RPMI8226 (cell line): Measurements from ENCODE around the gene CYBRD1.
"Not testable (repeated sequence)": the region's sequence is repeated elsewhere in the genome, so short reads cannot be mapped to it uniquely, and the experiment has no call there.

Experiments
- DNase-seq: peaks from one replicate; pipeline ENCODE4 v3.0.0-alpha.2; 2015

Gene CYBRD1

DNA sequence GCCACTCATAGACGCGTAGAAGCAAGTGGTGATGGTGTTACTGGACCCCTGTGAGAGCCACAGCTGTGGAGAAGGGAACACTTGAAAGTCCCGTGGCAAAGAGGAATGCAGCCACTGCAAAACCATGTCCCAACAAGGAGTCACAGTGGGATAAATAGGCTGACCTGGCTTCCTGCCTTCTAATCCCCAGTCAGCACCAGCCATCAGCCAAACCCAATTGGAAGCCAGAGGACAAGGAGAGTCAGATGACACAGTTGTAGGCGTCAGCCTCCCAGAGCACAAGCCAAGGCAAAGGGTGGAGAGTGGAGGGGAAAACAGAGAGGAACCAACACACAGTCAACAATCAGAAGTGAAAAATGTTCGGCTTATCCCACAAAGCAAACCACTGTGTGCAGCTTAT lies 5.5 kb upstream of the CYBRD1 start:
- DNase-seq: no peak

DNA sequence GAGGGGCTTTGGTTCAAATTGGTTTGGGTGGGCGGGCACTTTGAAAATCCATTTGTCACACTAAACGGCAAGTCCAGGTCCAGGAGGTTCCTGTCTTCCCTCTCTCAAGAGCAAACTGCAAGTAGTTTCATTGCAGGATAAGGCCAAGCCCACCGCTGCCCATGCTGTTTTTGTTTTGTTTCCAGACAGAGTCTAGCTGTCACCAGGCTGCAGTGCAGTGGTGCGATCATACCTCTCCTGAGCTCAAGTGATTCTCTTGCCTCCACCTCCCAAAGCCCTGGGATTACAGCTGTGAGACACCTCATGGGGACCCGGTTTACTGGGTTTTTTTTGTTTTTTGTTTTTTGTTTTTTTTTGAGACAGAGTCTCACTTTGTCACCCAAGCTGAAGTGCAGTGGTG lies 1.8 kb upstream of the CYBRD1 start:
- no peak for DNase-seq

DNA sequence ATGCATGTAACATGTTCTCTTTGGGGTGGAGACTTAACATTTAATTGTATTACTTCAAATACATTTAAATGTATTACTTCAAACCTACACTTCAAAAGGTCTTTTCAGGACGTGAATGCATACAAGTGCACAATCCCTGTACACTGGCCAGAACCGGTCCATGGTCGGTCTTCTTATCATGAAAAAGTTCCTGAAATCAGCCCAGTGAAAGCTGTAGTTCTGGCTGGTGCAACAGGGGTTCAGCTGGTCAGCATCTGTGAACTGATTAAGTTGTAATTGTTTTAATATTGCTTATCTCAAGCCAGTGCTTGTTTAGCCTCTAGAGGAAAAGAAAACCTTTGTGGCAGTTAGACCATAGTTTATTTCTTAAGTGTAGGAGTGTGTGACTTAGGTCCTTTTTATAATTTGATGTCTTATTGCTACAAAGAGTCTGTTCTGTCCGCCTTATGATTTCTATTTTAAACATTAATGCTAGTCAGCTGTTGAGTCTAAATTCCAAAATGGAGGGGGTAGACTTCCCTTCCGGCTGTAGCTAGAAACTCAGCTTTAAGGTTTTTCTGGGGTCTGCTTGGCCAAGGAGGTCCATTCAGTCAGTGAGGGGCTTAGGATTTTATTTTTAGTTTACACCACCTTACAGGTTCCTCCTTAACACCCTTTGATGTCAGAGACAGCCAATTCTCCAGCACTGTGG lies 768 bp upstream of the CYBRD1 start:
- DNase-seq: no peak

GRCh38 chr2:171522788-171523087 lies 464 bp downstream of the CYBRD1 start:
- DNase-seq: no peak

DNA sequence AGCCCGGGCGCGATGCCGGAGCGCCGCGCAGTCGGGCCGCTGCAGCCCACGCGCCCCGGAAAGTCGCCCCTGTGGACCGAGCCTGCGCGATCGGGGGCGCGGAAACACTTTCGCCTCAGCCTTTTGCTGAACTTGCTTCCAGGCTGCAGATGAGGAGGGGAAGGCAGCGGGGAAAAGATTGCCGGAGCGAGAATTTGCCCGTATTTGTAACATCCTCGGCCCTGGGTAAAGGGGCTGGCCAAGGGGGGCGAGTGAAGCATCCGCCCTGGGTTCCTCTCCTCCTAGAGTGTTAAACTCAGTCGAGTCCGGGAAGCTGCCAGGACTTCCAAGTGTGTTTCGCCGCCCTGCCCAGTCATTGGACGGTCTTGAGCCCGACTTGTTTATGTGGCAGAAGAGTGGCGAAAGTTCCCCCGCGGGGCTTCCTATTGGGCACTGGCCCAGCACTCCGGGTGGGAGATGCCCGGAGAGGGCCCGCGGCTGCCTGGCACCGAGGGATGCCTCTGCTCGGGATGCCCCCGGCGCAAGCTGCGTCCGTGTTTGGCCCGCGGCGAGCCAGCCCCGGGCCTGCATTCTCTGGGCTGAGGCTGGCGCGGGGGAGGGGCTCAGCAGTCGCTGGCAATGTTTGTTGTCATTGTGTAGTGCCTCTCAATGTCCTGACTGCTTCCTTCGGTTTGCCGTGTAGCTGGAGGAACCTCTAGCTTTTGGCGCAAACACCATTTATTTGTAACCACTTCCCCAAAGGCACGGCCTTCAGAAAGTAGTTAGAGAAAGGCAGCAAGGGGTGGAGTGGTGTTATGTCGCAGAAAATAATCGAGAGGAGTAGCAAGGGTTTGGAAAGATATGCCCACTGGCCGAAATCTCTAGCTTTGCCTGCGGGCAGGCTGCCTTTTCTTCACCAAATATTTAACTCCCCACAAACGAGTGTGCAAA lies 1.1 kb downstream of the CYBRD1 start:
- DNase-seq: peak; percentile 31

- DNase-seq: no peak
These were observed 1.7 kb downstream of the CYBRD1 start for GRCh38 chr2:171524018-171524401.

DNA sequence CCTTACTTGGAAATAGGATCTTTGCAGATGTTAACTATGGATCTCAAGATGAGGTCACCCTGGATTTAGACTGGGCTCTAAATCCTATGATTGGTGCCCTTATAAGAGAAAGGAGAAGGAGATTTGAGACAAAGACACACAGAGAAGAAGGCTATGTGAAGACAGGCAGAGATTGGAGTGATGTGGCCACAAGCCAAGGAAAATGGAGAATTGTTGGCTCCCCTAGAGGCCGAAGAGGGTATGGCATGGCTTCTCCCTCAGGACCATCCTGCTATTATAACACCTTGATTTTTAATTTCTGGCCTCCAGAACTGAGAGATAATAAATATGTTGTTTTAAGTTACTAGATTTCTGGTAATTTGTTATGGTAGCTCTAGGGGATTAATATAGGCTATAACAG lies 7.6 kb downstream of the CYBRD1 start:
- peak; percentile 27 for DNase-seq

DNA sequence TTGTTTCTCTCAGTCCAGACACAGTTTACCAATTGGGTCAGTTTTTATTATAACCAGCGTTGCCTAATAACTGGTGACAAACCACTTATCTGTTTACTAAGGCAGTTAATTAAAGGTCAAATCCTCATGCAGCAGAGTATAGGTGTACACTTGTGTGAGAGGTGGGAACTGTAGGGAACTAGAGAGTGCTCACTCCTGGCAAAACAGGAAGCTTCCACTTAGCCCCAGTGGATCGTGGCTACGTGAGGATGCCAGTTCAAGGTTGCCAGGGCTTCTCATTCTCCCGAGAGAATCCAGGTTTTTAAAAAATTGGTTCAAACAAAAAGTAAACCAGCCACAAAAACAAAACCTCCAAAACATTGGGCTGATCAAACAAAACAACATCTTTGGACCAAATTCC lies 8.1 kb downstream of the CYBRD1 start:
- no peak for DNase-seq

GRCh38 chr2:171530859-171531258 lies 8.6 kb downstream of the CYBRD1 start:
- not testable (repeated sequence) for DNase-seq

GRCh38 chr2:171531291-171531690 lies 9.0 kb downstream of the CYBRD1 start:
- no peak for DNase-seq

DNA sequence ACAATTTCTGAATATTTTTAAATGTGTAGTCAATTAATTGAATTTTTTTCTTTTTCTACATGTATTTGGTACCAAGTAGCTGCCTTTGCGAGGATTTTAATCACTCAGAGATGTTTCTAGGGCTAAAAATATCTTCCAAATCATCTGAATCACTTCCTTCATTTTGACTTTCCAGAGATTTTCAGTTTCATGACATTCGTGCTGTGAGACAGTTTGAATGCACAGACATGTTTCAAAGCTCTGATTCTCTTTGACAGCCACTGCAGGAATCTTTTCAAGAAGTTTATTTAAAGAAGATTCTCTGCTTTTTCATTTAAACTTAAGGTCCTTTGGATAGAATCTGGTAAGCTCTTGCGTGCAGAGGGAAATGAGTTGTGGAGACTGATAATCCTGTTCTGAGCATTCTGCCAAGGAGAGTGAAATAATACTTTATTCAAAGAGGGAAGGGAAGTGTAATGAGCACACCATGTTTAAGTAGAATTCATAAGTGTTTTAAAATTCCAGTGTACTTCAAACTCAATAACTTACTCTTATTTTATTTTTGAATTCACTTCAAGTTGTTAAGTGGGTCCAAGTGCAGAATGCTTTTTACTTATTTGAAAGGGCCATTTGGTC lies 9.7 kb downstream of the CYBRD1 start:
- no peak for DNase-seq

DNA sequence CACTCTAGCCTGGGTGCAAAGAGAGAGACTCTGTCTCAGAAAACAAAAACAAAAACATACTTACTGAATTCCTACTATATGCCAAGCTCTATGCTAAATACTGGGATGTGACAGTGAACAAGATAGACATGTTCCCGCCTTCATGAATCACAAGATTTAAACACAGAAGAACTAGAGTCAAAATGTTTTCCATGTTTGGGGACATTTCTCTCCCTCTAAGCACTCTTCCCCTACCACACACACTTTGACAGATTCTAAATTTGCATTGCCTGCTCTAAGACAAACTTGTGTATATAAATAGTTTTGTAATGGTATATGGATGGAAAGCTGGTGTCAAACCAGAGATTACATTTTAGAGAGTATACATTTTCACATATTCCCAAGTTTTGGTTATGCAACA lies 11.1 kb downstream of the CYBRD1 start:
- DNase-seq: no peak

DNA sequence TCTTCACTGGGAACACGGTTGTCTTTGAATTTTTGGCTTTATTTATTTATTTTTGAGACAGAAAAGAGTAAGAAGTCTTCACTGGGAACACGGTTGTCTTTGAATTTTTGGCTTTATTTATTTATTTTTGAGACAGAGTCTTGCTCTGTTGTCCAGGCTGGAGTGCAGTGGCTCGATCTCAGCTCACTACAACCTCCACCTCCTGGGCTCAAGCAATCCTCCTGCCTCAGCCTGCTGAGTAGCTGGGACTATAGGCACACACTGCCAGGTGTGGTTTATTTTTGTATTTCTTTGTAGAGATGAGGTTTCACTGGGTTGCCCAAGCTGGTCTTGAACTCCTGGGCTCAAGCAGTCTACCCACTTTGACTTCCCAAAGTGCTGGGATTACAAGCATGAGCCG lies 13.3 kb downstream of the CYBRD1 start:
- DNase-seq: not testable (repeated sequence)

DNA sequence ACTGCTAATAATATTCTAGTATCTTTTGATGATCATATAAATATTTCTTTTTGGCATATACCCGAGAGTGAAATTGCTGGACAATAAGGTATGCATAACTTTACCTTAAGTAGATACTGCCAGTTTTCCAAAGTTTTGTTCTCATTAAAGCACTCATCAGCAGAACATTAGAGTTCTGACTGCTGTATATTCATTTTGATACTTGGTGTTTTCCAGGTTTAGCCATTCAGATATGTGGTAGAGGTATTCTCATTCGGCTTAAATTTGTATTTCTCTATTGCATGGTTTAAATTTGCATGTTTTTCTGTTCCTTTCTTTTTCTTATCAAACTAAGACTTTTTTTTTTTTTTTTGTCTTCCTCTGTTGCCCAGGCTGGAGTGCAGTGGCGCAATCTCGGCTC lies 18.2 kb downstream of the CYBRD1 start:
- DNase-seq: no peak

GRCh38 chr2:171541202-171541887 lies 19.1 kb downstream of the CYBRD1 start:
- DNase-seq: no peak

- no peak for DNase-seq
These were observed 22.8 kb downstream of the CYBRD1 start for GRCh38 chr2:171545086-171545485.

DNA sequence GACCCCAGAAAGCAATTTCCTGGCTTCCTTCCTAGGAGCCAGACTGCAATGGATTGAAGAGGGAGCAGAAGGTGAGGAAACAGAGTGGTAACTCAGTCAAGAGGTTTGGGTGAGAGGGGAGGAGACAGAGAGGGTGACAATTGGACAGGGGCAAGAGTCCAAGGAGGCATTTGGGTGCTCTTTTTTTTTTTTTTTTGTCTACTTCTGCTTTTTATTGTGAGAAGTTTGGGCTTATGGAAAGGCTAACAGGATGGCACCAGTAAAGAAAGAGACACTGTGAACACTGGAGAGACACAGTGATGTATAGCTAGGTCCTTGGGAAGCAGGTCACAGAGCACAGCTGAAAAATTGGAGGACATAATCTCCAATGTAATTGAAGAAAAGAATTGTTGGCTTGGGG lies 25.0 kb downstream of the CYBRD1 start:
- DNase-seq: no peak

DNA sequence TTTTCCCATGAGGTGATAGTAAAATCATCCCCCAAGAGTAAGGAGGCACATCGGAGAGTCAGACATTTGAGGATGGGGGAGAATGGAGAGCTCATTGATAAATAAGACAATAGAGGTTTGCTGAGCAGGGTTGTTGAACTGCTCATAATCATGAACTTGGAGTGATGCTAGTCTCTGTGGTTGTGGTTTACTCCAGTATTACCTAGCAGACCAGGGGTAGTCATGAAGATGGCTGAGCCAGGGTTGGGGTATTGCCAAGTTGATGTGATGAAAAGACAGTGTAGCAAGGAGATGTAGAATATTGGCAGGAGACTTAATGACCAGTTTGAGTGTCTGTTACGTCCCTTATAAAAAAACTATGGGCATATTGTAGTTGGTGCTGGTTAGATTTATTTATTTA lies 25.4 kb downstream of the CYBRD1 start:
- no peak for DNase-seq

- DNase-seq: no peak
These were observed 28.3 kb downstream of the CYBRD1 start for GRCh38 chr2:171550613-171551012.

GRCh38 chr2:171551836-171552235 lies 29.6 kb downstream of the CYBRD1 start:
- DNase-seq: no peak

DNA sequence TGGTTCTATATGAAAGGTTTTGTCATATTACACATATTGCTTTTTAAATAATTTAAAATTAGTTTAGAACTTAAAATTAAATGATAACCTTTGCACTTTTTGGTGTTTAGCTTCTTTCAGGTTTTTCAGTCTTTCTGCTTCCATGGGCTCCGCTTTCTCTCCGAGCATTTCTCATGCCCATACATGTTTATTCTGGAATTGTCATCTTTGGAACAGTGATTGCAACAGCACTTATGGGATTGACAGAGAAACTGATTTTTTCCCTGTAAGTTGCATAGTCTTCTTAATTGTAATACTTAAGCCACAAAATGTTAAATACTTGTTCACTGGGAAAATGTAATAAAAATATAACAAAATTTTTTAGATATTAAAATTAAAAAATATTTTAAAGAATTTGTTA lies 31.0 kb downstream of the CYBRD1 start:
- DNase-seq: no peak

DNA sequence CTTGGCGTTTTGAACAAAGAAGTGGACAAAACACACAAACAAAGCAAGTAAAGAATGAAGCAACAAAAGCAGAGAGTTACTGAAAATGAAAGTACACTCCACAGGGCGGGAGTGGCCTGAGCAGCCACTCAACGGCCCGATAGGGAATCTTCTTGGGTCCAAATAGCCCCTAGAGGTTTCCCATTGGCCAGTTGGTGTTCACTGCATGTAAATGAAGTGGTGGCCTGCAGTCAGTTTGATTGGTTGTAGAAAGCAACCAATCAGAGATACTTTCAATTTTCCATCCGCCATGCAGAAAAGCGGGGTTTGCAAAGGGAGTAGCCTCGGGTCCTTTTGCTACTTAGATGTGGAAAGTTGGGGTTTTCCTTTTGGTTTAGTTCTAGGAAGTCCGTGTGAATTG lies 31.6 kb downstream of the CYBRD1 start:
- DNase-seq: peak; percentile 18

GRCh38 chr2:171554991-171555615 lies 32.8 kb downstream of the CYBRD1 start:
- DNase-seq: no peak
